HCT116 (cell line): ENCODE data around the gene DNM2. TPM values are rescaled to one million over a fixed set of nuclear protein-coding genes. Genes with fewer than 3 reads are reported as not detected.

Experiments used
- ATAC-seq: fragments of 200-7000 bp; cut with Tn5 transposase; 2 replicates; pipeline ENCODE4 v1.9.1; 2020; ENCODE audit warnings: mild to moderate bottlenecking, moderate library complexity
- BruUV-seq: library from RNA; stranded (reverse); fragments of 400-500 nt; replicated peaks from 2 replicates; lab custom pipeline; 2021; lab: Mats Ljungman, UMichigan
- CTCF ChIA-PET: fragments of 300-600 bp; sonication (Branson Sonifier 250); formaldehyde crosslinking; loops from one replicate; lab custom pipeline; 2021; ENCODE audit warnings: antibody characterized with exemption; lab: Charles Lee
- POLR2A ChIA-PET: fragments of 300-600, 350-600 bp; sonication (Branson Sonifier 250); formaldehyde crosslinking; loops from one replicate; lab custom pipeline; 2021; ENCODE audit warnings: antibody characterized with exemption; lab: Charles Lee
- RAD21 ChIA-PET, 2 experiments: fragments of 300-600 bp; sonication (Branson Sonifier 250); formaldehyde crosslinking; loops; one replicate each; lab custom pipeline; 2023; ENCODE audit warnings: low total read pairs in 2 of 2; ENCODE audit not compliant: uncharacterized antibody in 2 of 2, unreplicated experiment in 2 of 2, low non-redundant PET in 1 of 2; lab: Charles Lee
- DNase-seq: peaks from one replicate; pipeline ENCODE4 v3.0.0-alpha.2; 2010; ENCODE audit warnings: low read depth, low spot score
- H2AFZ ChIP-seq: fragments of 200-600 bp; shearing (Covaris generic), sonication (generic); 2 replicates; pipeline ENCODE4 v1.6.1; 2017; ENCODE audit warnings: low read depth, mixed run types, mixed read lengths, antibody characterized with exemption, low read length; ENCODE audit not compliant: poor library complexity, severe bottlenecking
- H3K27ac ChIP-seq: 2 replicates; pipeline ENCODE4 v1.5.1; 2012; ENCODE audit warnings: low read depth, low read length
- H3K27me3 ChIP-seq: fragments of 200-600 bp; sonication (generic); 2 replicates; pipeline ENCODE4 v1.6.1; 2016; ENCODE audit warnings: mixed run types, low read length, mixed read lengths; ENCODE audit not compliant: insufficient read depth
- H3K36me3 ChIP-seq, 2 experiments: fragments of 200-500 bp in 1 of 2; fragments of 200-600 bp in 1 of 2; sonication (Bioruptor generic) in 1 of 2; sonication (generic) in 1 of 2; 2 replicates each; pipeline versions ENCODE4 v1.5.1 to v1.6.1; 2014 to 2016; ENCODE audit warnings: low read length in 2 of 2, inconsistent platforms in 1 of 2, mixed read lengths in 1 of 2, mixed run types in 1 of 2; ENCODE audit not compliant: insufficient read depth in 2 of 2, control insufficient read depth in 1 of 2
- H3K4me1 ChIP-seq, 2 experiments: fragments of 200-600 bp in 1 of 2; sonication (generic) in 1 of 2; 2 replicates each; pipeline versions ENCODE4 v1.5.1 to v1.6.1; 2012 to 2017; ENCODE audit warnings: low read length in 2 of 2, inconsistent platforms in 1 of 2, mild to moderate bottlenecking in 1 of 2, mixed read lengths in 1 of 2, mixed run types in 1 of 2, moderate library complexity in 1 of 2; ENCODE audit not compliant: insufficient read depth in 2 of 2, control insufficient read depth in 1 of 2
- H3K4me2 ChIP-seq: fragments of 200-600 bp; sonication (generic); 2 replicates; pipeline ENCODE4 v1.6.1; 2017; ENCODE audit warnings: mixed run types, low read length, mixed read lengths
- H3K4me3 ChIP-seq, 2 experiments: fragments of 200-600 bp in 1 of 2; sonication (generic) in 1 of 2; replicated peaks in 1 of 2; 2 replicates each; pipeline ENCODE4 v1.5.1; 2011 to 2016; ENCODE audit warnings: low read length in 2 of 2, control low read depth in 1 of 2, low read depth in 1 of 2, mild to moderate bottlenecking in 1 of 2, mixed read lengths in 1 of 2, mixed run types in 1 of 2
- H3K79me2 ChIP-seq: fragments of 200-600 bp; sonication (generic); 2 replicates; pipeline ENCODE4 v1.6.1; 2017; ENCODE audit warnings: mild to moderate bottlenecking, mixed run types, low read length, moderate library complexity, mixed read lengths; ENCODE audit not compliant: insufficient read depth
- H3K9ac ChIP-seq: fragments of 200-600 bp; sonication (generic); 2 replicates; pipeline ENCODE4 v1.6.1; 2016; ENCODE audit warnings: low read length, mixed read lengths
- H3K9me2 ChIP-seq: fragments of 200-600 bp; sonication (generic), shearing (Covaris generic); 2 replicates; pipeline ENCODE4 v1.6.1; 2017; ENCODE audit warnings: mixed run types, mild to moderate bottlenecking, moderate library complexity; ENCODE audit not compliant: insufficient read depth
- H3K9me3 ChIP-seq, 2 experiments: fragments of 200-500 bp in 1 of 2; fragments of 200-600 bp in 1 of 2; sonication (Bioruptor generic) in 1 of 2; sonication (generic) in 1 of 2; 2 replicates each; pipeline ENCODE4 v1.6.1; 2014 to 2017; ENCODE audit warnings: low read length in 2 of 2, mixed read lengths in 2 of 2, inconsistent platforms in 1 of 2, low read depth in 1 of 2, mild to moderate bottlenecking in 1 of 2, mixed run types in 1 of 2, moderate library complexity in 1 of 2; ENCODE audit not compliant: control insufficient read depth in 1 of 2, insufficient read depth in 1 of 2
- H4K20me1 ChIP-seq: fragments of 200-600 bp; sonication (generic), shearing (Covaris generic); 2 replicates; pipeline ENCODE4 v1.6.1; 2017; ENCODE audit warnings: mixed run types, mild to moderate bottlenecking, moderate library complexity; ENCODE audit not compliant: insufficient read depth
- CTCF ChIP-seq, 3 experiments: fragments of 200-600 bp in 1 of 3; sonication (generic) in 1 of 3; IDR thresholded peaks in 2 of 3; conservative IDR thresholded peaks in 1 of 3; 2 replicates each; pipeline ENCODE4 v1.5.1; 2012 to 2017; ENCODE audit warnings: low read depth in 2 of 3, low read length in 2 of 3, antibody characterized with exemption in 1 of 3, borderline replicate concordance in 1 of 3, control low read depth in 1 of 3, mild to moderate bottlenecking in 1 of 3, mixed read lengths in 1 of 3, mixed run types in 1 of 3, moderate library complexity in 1 of 3; ENCODE audit not compliant: insufficient read depth in 1 of 3
- EZH2 ChIP-seq: fragments of 200-600 bp; sonication (generic); IDR thresholded peaks from 2 replicates; pipeline ENCODE4 v1.6.1; 2017; ENCODE audit warnings: antibody characterized with exemption, mixed run types
- MAX ChIP-seq: IDR thresholded peaks from 2 replicates; pipeline ENCODE4 v1.6.1; 2012
- RAD21 ChIP-seq: IDR thresholded peaks from 2 replicates; pipeline ENCODE4 v1.6.1; 2012; ENCODE audit warnings: low read depth, mild to moderate bottlenecking
- SIN3A ChIP-seq: IDR thresholded peaks from 2 replicates; pipeline ENCODE4 v1.6.1; 2012; ENCODE audit warnings: low read depth
- SRF ChIP-seq: IDR thresholded peaks from 2 replicates; pipeline ENCODE4 v1.6.1; 2012; ENCODE audit warnings: low read depth
- YY1 ChIP-seq: IDR thresholded peaks from 2 replicates; pipeline ENCODE4 v1.6.1; 2011; ENCODE audit warnings: low read length, low read depth, moderate library complexity, mild to moderate bottlenecking; ENCODE audit not compliant: insufficient replicate concordance; ENCODE audit errors: extremely low read depth
- intact Hi-C: fragments of 100-400 bp; cut with micrococcal nuclease; formaldehyde crosslinking; loops from 2 replicates; pipeline ENCODE4 v1.10.0; 2022
- total RNA-seq: library from RNA; stranded (reverse); gene quantifications from one replicate; pipeline ENCODE4 v1.2.1, GENCODE V29; 2021; ENCODE audit not compliant: unreplicated experiment

DNM2 gene
- total RNA-seq, 1 experiment from 2014 or later, result 183 TPM

GRCh38 chr19:10858204-10858828 lies 140.4 kb downstream of the DNM2 start:
- BruUV-seq, result no TSS peak
- no peak overlapping the region for H3K4me3 ChIP-seq
- no peaks in the 10 kb centered on the region for H3K27me3 ChIP-seq
- RAD21 ChIA-PET, result interaction anchor here in 1 of 2 experiments (0.6 kb wide), 1 partner anchor 8 kb away, joined by 3 read pairs; no protein-coding TSS in a partner anchor
- intact Hi-C loops, result no loop called here
- H2AFZ ChIP-seq, result no peak overlapping the region
- no peaks in the 10 kb centered on the region for H3K9me3 ChIP-seq
- POLR2A ChIA-PET, result interaction anchor here (0.7 to 1.3 kb wide), 2 partner anchors 22 to 23 kb away, joined by 3 to 7 read pairs; partner anchors contain the start of gene TMED1
- ATAC-seq (peak; percentile 54), DNase-seq (no peak)
- CTCF ChIA-PET, result interaction anchor here (0.6 to 3.3 kb wide), 15 partner anchors 8 to 292 kb away, joined by 3 to 36 read pairs (median 4); partner anchors contain the start of genes C19orf38, CARM1, DNM2 and TMED1
- H3K4me2 ChIP-seq, result peak overlapping the region; percentile 3; the same call in 1 of the 2 replicates
- no peaks in the 10 kb centered on the region for H3K36me3 ChIP-seq
- H4K20me1 ChIP-seq, result no peaks in the 10 kb centered on the region
- no peak overlapping the region for H3K27ac ChIP-seq
- H3K79me2 ChIP-seq, result no peaks in the 10 kb centered on the region
- TF ChIP-seq CTCF (IDR thresholded peaks at IDR 0.05 in 2 of 3, conservative IDR thresholded peaks at IDR 0.05 in 1 of 3; ENCODE audit: borderline replicate concordance in 1 of 3, insufficient read depth in 1 of 3, low read depth in 2 of 3, low read length in 2 of 3) (peak; percentile 64 to 99 (median 96)), SIN3A (no peak), EZH2 (no peak), MAX (peak; percentile 18; the same call in 1 of the 2 replicates), YY1 (peak; percentile 32), SRF (no peak), RAD21 (peak; percentile 44; the same call in 1 of the 2 replicates)
- peaks cover under 1 to 22% of the 10 kb centered on the region in 2 experiments; a peak in 3 of 4 replicates for H3K4me1 ChIP-seq
- H3K9ac ChIP-seq, result no peak overlapping the region
- H3K9me2 ChIP-seq, result no peaks in the 10 kb centered on the region
